Liver (tissue), 9 donors: ENCODE measurements around the gene ABCD3. TPM values are rescaled to one million over a fixed set of nuclear protein-coding genes. Genes with fewer than 3 reads are reported as not detected.
"Not testable (repeated sequence)": the region's sequence is repeated elsewhere in the genome, so short reads cannot be mapped to it uniquely, and the experiment has no call there.

Source experiments
- DNase-seq: peaks from one replicate; pipeline ENCODE4 v3.0.0-alpha.2; 2017; ENCODE audit warnings: low spot score
- H3K27ac ChIP-seq, 2 donors: one replicate each; pipeline ENCODE4 v1.7.0; 2013; ENCODE audit warnings: inconsistent platforms in 2 of 2, low read length in 2 of 2, control low read depth in 1 of 2, low read depth in 1 of 2, mild to moderate bottlenecking in 1 of 2
- H3K27me3 ChIP-seq, 4 donors: one replicate each; pipeline versions ENCODE4 v1.6.1 to v1.7.0; 2013; ENCODE audit warnings: low read length in 3 of 4, inconsistent platforms in 1 of 4, mild to moderate bottlenecking in 1 of 4, moderate library complexity in 1 of 4; ENCODE audit not compliant: control insufficient read depth in 4 of 4, insufficient read depth in 4 of 4
- H3K36me3 ChIP-seq, 4 donors: one replicate each; pipeline versions ENCODE4 v1.6.1 to v1.7.0; 2013; ENCODE audit warnings: low read length in 3 of 4, mild to moderate bottlenecking in 3 of 4, low read depth in 1 of 4, moderate library complexity in 1 of 4; ENCODE audit not compliant: control insufficient read depth in 4 of 4, insufficient read depth in 3 of 4
- H3K4me1 ChIP-seq, 4 donors: one replicate each; pipeline versions ENCODE4 v1.6.1 to v1.7.0; 2013; ENCODE audit warnings: low read length in 3 of 4, mild to moderate bottlenecking in 3 of 4, moderate library complexity in 1 of 4; ENCODE audit not compliant: control insufficient read depth in 4 of 4, insufficient read depth in 4 of 4
- H3K4me3 ChIP-seq, 3 donors: one replicate each; pipeline versions ENCODE4 v1.6.1 to v1.7.0; 2013; ENCODE audit warnings: low read length in 3 of 3, control low read depth in 1 of 3, low read depth in 1 of 3, mild to moderate bottlenecking in 1 of 3
- H3K9ac ChIP-seq, 2 donors: one replicate each; pipeline ENCODE4 v1.7.0; 2013; ENCODE audit warnings: low read length in 2 of 2, mild to moderate bottlenecking in 2 of 2, moderate library complexity in 2 of 2, control low read depth in 1 of 2, low read depth in 1 of 2
- H3K9me3 ChIP-seq, 4 donors: one replicate each; pipeline versions ENCODE4 v1.6.1 to v1.7.0; 2013; ENCODE audit warnings: low read length in 3 of 4; ENCODE audit not compliant: control insufficient read depth in 4 of 4
- EGR1 ChIP-seq, 2 donors: IDR thresholded peaks; 2 replicates each; pipeline ENCODE4 v1.6.1; 2016 to 2018; ENCODE audit warnings: antibody characterized with exemption in 2 of 2, low read depth in 2 of 2
- FOXA1 ChIP-seq: IDR thresholded peaks from 2 replicates; pipeline ENCODE4 v1.6.1; 2016; ENCODE audit warnings: antibody characterized with exemption
- FOXA2 ChIP-seq: IDR thresholded peaks from 2 replicates; pipeline ENCODE4 v1.6.1; 2016; ENCODE audit warnings: antibody characterized with exemption
- GABPA ChIP-seq, 2 donors: IDR thresholded peaks in 1 of 2; conservative IDR thresholded peaks in 1 of 2; 2 replicates each; pipeline ENCODE4 v1.6.1; 2016; ENCODE audit warnings: antibody characterized with exemption in 2 of 2, mild to moderate bottlenecking in 1 of 2, moderate library complexity in 1 of 2
- HNF4A ChIP-seq, 2 donors: conservative IDR thresholded peaks; 2 replicates each; pipeline ENCODE4 v1.6.1; 2016; ENCODE audit warnings: antibody characterized with exemption in 2 of 2, mild to moderate bottlenecking in 2 of 2
- HNF4G ChIP-seq: IDR thresholded peaks from 2 replicates; pipeline ENCODE4 v1.6.1; 2016; ENCODE audit warnings: antibody characterized with exemption
- JUND ChIP-seq, 2 donors: IDR thresholded peaks; 2 replicates each; pipeline ENCODE4 v1.6.1; 2016; ENCODE audit warnings: antibody characterized with exemption in 2 of 2
- NR2F2 ChIP-seq: IDR thresholded peaks from 2 replicates; pipeline ENCODE4 v1.6.1; 2016; ENCODE audit warnings: antibody characterized with exemption
- RAD21 ChIP-seq, 2 donors: IDR thresholded peaks; 2 replicates each; pipeline ENCODE4 v1.6.1; 2016; ENCODE audit warnings: antibody characterized with exemption in 2 of 2, mild to moderate bottlenecking in 2 of 2
- RXRA ChIP-seq, 2 donors: IDR thresholded peaks; 2 replicates each; pipeline ENCODE4 v1.6.1; 2017 to 2018; ENCODE audit warnings: antibody characterized with exemption in 2 of 2, mild to moderate bottlenecking in 1 of 2
- SP1 ChIP-seq: IDR thresholded peaks from 2 replicates; pipeline ENCODE4 v1.6.1; 2018; ENCODE audit warnings: antibody characterized with exemption, mild to moderate bottlenecking
- TAF1 ChIP-seq: conservative IDR thresholded peaks from 2 replicates; pipeline ENCODE4 v1.6.1; 2016; ENCODE audit warnings: antibody characterized with exemption, mild to moderate bottlenecking
- YY1 ChIP-seq: IDR thresholded peaks from 2 replicates; pipeline ENCODE4 v1.6.1; 2016; ENCODE audit warnings: antibody characterized with exemption, mild to moderate bottlenecking
- WGBS: extraction: QIAGEN DNeasy Blood & Tissue Kit; methylation state at CpG from one replicate; pipeline ENCODE4 v1.1.7; 2013; 5-methylcytosine and 5-hydroxymethylcytosine counted together
- polyA plus RNA-seq, 2 donors: library from polyadenylated mRNA; stranded (reverse) in 1 of 2; unstranded in 1 of 2; fragments of 200-250 nt in 1 of 2; fragments of >200 nt in 1 of 2; fragmentation: Nextera tagmentation in 1 of 2; extraction: Ambion mirVana in 1 of 2; gene quantifications; one replicate each; pipeline versions ENCODE4 v1.2.1 to v1.2.3, GENCODE V29; 2013 to 2015
- total RNA-seq, 2 donors: library from RNA; depleted of rRNA; stranded (reverse); fragments of >200 nt; gene quantifications; one replicate each; pipeline ENCODE4 v1.2.3, GENCODE V29; 2014
- TF ChIP-seq, protein P1 (sequence below): fragments of 150-350 bp; IDR thresholded peaks from 2 replicates; pipeline ENCODE4 v1.5.1; 2017; ENCODE audit warnings: improper control_type of control experiment, low read depth, low read length; ENCODE audit not compliant: missing input control
- TF ChIP-seq, protein P2 (sequence below): IDR thresholded peaks from 2 replicates; pipeline ENCODE4 v1.6.1; 2016; ENCODE audit warnings: antibody characterized with exemption
- TF ChIP-seq, protein P3 (sequence below): IDR thresholded peaks from 2 replicates; pipeline ENCODE4 v1.6.1; 2016; ENCODE audit warnings: antibody characterized with exemption, mild to moderate bottlenecking
- TF ChIP-seq, protein P4 (sequence below): IDR thresholded peaks from 2 replicates; pipeline ENCODE4 v1.6.1; 2016; ENCODE audit warnings: antibody characterized with exemption
- TF ChIP-seq, protein P5 (sequence below): IDR thresholded peaks from 2 replicates; pipeline ENCODE4 v1.6.1; 2016; ENCODE audit warnings: antibody characterized with exemption
- donor health status: healthy.
- donor health status: healthy.
- donor health status: healthy.
- donor health status: healthy.
- donor health status: healthy.

The ABCD3 gene
- total and polyA plus RNA-seq, 4 donors, result 49.2 to 133 (median 62.5) TPM

DNA sequence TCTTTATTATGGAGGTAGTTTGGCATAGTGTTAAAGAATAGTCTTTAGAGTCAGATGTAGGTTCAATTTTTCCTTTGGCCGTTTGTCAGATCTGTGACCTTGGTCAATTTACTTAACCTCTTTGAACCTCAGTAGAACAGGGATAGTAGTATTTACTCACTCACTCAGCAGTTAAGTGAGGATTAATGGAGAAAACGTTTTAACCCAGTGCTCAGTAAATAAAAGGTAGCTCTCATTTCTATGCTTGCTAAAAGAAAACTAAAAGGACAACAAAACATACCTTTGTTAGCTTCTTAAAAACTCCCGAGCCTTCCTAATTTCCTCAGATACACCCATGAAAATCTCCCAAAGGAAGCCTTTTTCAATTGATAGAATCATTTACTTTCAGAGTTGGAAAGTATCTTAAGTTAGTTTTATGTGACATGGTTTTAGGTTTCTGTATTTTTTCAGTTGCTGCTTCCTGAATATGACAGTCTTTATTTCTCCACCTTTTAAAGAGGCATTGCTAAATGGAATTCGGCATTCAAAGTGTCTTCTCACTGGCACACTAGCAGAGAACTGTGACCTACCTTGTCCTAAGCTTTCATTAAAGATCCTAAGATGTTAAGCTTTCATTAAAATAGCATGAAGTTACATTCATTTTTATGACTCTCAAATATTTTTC lies 7.8 kb downstream of the ABCD3 start:
- no peak for DNase-seq
- peak overlapping the region in 2 of 3 donors; percentile 21 to 35 for H3K4me3 ChIP-seq
- TF ChIP-seq YY1 (peak; percentile 66), RAD21 (IDR thresholded peaks at IDR 0.05) (peak; percentile 24 to 48), TAF1 (no peak), NR2F2 (peak; percentile 88), FOXA1 (peak; percentile 92), RXRA (IDR thresholded peaks at IDR 0.05) (peak; percentile 83 to 88), GABPA (IDR thresholded peaks at IDR 0.05 in 1 of 2, conservative IDR thresholded peaks at IDR 0.05 in 1 of 2) (no peak), HNF4G (peak; percentile 21), EGR1 (IDR thresholded peaks at IDR 0.05; ENCODE audit: low read depth in 2 of 2) (peak in 1 of 2 donors; percentile 6), HNF4A (conservative IDR thresholded peaks at IDR 0.05) (peak; percentile 70 to 85), SP1 (peak; percentile 50), JUND (IDR thresholded peaks at IDR 0.05) (peak; percentile 46 to 56), FOXA2 (peak; percentile 78)
- TF ChIP-seq, protein P1, sequence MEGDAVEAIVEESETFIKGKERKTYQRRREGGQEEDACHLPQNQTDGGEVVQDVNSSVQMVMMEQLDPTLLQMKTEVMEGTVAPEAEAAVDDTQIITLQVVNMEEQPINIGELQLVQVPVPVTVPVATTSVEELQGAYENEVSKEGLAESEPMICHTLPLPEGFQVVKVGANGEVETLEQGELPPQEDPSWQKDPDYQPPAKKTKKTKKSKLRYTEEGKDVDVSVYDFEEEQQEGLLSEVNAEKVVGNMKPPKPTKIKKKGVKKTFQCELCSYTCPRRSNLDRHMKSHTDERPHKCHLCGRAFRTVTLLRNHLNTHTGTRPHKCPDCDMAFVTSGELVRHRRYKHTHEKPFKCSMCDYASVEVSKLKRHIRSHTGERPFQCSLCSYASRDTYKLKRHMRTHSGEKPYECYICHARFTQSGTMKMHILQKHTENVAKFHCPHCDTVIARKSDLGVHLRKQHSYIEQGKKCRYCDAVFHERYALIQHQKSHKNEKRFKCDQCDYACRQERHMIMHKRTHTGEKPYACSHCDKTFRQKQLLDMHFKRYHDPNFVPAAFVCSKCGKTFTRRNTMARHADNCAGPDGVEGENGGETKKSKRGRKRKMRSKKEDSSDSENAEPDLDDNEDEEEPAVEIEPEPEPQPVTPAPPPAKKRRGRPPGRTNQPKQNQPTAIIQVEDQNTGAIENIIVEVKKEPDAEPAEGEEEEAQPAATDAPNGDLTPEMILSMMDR, result no peak
- TF ChIP-seq, protein P2, sequence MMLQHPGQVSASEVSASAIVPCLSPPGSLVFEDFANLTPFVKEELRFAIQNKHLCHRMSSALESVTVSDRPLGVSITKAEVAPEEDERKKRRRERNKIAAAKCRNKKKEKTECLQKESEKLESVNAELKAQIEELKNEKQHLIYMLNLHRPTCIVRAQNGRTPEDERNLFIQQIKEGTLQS, result no peak
- TF ChIP-seq, protein P3, sequence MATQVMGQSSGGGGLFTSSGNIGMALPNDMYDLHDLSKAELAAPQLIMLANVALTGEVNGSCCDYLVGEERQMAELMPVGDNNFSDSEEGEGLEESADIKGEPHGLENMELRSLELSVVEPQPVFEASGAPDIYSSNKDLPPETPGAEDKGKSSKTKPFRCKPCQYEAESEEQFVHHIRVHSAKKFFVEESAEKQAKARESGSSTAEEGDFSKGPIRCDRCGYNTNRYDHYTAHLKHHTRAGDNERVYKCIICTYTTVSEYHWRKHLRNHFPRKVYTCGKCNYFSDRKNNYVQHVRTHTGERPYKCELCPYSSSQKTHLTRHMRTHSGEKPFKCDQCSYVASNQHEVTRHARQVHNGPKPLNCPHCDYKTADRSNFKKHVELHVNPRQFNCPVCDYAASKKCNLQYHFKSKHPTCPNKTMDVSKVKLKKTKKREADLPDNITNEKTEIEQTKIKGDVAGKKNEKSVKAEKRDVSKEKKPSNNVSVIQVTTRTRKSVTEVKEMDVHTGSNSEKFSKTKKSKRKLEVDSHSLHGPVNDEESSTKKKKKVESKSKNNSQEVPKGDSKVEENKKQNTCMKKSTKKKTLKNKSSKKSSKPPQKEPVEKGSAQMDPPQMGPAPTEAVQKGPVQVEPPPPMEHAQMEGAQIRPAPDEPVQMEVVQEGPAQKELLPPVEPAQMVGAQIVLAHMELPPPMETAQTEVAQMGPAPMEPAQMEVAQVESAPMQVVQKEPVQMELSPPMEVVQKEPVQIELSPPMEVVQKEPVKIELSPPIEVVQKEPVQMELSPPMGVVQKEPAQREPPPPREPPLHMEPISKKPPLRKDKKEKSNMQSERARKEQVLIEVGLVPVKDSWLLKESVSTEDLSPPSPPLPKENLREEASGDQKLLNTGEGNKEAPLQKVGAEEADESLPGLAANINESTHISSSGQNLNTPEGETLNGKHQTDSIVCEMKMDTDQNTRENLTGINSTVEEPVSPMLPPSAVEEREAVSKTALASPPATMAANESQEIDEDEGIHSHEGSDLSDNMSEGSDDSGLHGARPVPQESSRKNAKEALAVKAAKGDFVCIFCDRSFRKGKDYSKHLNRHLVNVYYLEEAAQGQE, result peak; percentile 36
- TF ChIP-seq, protein P4, sequence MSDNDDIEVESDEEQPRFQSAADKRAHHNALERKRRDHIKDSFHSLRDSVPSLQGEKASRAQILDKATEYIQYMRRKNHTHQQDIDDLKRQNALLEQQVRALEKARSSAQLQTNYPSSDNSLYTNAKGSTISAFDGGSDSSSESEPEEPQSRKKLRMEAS, result no peak
- TF ChIP-seq, protein P5, sequence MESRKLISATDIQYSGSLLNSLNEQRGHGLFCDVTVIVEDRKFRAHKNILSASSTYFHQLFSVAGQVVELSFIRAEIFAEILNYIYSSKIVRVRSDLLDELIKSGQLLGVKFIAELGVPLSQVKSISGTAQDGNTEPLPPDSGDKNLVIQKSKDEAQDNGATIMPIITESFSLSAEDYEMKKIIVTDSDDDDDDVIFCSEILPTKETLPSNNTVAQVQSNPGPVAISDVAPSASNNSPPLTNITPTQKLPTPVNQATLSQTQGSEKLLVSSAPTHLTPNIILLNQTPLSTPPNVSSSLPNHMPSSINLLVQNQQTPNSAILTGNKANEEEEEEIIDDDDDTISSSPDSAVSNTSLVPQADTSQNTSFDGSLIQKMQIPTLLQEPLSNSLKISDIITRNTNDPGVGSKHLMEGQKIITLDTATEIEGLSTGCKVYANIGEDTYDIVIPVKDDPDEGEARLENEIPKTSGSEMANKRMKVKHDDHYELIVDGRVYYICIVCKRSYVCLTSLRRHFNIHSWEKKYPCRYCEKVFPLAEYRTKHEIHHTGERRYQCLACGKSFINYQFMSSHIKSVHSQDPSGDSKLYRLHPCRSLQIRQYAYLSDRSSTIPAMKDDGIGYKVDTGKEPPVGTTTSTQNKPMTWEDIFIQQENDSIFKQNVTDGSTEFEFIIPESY, result peak; percentile 46
- H3K9ac ChIP-seq, result peak overlapping the region in 1 of 2 donors; percentile 64
- WGBS, result 6% methylated on average over 4 of the region's 4 CpGs
- peaks cover 10 to 92% (median 75%) of the 10 kb centered on the region in 4 donors for H3K4me1 ChIP-seq
- no peaks in the 10 kb centered on the region for H3K36me3 ChIP-seq
- no peaks in the 10 kb centered on the region for H3K27me3 ChIP-seq
- H3K9me3 ChIP-seq, result no peaks in the 10 kb centered on the region
- H3K27ac ChIP-seq, result peak overlapping the region; percentile 58 to 67

DNA sequence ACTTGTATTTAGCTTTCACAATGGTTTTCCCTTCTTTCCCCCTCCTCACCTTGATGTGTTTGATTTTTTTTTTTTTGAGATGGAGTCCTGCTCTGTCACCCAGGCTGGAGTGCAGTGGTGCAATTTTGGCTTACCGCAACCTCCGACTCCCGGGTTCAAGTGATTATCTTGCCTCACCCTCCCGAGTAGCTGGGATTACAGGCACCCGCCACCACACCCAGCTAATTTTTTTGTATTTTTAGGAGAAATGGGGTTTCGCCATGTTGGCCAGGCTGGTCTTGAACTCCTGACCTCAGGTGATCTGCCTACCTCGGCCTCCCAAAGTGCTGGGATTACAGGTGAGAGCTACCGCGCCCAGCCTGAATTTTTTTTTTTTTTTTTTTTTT lies 8.3 kb downstream of the ABCD3 start:
- H3K27me3 ChIP-seq, DNase-seq, H3K9ac ChIP-seq, H3K9me3 ChIP-seq, H3K36me3 ChIP-seq: not testable (repeated sequence)
- Histone ChIP-seq H3K4me3 (peak overlapping the region in 2 of 3 donors; percentile 21 to 35), H3K27ac (peak overlapping the region; percentile 58 to 67), H3K4me1 (peaks cover 11 to 92% (median 73%) of the 10 kb centered on the region in 4 donors)
- WGBS, result 41% methylated on average over 9 of the region's 9 CpGs
